KBM-7 (cell line): ENCODE data around the gene TPD52L1.

Experiments used
- DNase-seq: peaks from one replicate; pipeline ENCODE4 v3.0.0-alpha.2; 2015
- in situ Hi-C: fragments of 300-500 bp; cut with MboI; formaldehyde crosslinking; loops from 2 replicates; pipeline ENCODE4 v1.14.3; 2020; ENCODE audit warnings: low sequenced_read_pairs, low pct_unique_long_range_greater_than_20kb, mixed read lengths

Gene TPD52L1

DNA sequence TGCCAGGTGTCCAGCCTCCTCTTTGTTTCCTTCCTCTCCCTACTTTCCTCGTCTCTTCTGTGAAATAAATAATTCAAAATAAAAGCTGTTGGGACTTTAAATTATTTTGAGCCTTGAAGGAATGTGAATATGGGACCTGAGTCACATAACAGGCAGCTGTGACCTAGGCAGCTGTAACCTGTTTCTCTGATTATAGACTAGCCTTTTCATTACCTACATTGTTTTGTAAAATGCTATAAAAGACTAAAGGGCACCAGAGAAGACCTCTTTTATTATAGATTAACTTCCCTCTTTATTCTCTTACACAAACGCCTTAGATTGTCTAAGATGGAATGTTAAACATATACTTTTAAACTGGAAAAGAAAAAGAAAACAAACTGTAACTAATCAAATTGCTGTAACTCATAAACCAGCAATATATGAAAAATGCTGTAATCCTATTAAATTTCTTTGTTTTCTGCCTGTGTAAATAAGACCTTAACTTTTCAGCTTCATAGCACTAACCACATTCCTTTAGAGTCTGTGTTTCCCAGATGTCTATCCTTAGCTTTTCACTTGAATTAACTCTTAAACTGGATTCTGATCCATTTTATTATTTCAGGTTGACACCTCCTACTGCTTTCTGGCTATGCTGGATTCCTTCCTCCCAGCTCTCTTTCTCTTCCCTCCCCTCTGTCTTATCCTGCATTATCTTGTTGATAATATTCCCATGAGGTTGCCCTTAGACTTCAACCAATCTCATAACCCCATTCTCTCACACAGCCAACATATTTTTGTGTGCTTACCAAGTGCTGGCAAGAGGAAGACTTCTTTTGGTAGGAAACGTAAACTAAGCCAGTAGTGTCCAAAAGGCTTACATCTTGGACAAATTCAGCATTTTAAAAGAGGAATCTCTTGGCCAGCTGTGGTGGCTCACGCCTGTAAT is 69.2 kb downstream of the TPD52L1 start:
- DNase-seq: no peak
- in situ Hi-C loops: no loop called here

- DNase-seq: no peak
- in situ Hi-C loops: no loop called here
Measured at GRCh38 chr6:125224231-125224861, 70.8 kb downstream of the TPD52L1 start.

DNA sequence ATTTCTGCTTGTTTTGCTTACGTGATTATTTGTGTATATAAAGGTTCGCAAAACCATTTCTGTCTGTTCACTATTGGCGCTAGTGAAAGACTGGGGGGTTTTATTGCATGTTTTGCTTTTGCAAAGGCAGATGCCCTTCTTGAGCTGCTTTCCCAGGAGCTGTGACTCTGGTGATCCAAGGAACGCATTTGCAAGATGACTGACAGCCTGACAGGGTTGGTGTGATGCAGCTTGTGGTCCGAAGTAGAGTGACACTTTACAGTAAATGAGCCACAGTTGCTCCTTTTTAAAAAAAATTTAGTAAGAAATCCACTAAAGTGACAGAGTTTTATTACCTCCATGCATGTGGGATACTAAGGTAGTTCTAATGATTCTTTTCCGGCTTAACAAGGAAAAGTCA is 73.7 kb downstream of the TPD52L1 start:
- DNase-seq: no peak
- in situ Hi-C loops: no loop called here

- DNase-seq: no peak
- in situ Hi-C loops: no loop called here
Measured at GRCh38 chr6:125228981-125229479, 75.5 kb downstream of the TPD52L1 start.

- no peak for DNase-seq
- in situ Hi-C loops: no loop called here
Measured at GRCh38 chr6:125230674-125231073, 77.1 kb downstream of the TPD52L1 start.

- in situ Hi-C loops: no loop called here
Measured at GRCh38 chr6:125231133-125231532, 77.6 kb downstream of the TPD52L1 start.

DNA sequence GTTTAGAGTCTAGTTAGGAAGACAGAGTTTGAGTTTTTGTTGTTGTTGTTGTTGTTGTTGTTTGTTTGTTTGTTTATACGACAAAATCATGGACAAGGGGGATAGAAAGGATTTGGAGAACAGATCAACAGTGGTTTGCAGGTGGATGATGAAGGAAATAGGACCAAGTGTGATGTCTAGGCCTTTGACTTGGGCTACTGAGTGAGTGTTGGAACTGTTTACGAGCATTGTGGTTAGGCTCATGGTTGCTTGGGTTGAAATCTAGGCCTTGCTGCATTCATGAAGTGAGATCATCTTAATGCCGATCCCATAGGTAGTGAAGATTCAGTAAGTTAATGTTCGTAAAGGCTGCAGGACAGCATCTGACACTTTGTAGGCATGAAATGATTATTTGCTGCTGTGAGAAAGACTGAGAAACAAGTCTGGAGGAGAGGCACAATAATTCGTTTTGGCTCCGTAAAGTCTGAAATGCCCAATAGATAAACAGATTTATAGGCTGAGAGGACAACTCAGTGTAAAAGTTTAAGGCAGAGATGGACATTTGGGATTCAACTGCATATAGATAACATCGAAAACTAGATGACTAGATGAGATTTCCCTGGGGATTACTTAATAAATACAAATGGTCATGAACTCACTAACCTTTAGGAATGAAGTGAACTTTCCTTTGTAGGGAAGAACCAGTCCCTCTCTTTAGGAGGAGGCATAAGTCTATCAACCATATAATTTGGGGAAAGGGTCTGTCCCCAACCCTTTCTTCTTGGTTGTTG is 78.2 kb downstream of the TPD52L1 start:
- in situ Hi-C loops: no loop called here
- no peak for DNase-seq

More at GRCh38 chr6:125231133-125231532, 77.6 kb downstream of the TPD52L1 start:
- DNase-seq: no peak

GRCh38 chr6:125232466-125232865 is 78.9 kb downstream of the TPD52L1 start:
- DNase-seq: no peak
- in situ Hi-C loops: no loop called here

DNA sequence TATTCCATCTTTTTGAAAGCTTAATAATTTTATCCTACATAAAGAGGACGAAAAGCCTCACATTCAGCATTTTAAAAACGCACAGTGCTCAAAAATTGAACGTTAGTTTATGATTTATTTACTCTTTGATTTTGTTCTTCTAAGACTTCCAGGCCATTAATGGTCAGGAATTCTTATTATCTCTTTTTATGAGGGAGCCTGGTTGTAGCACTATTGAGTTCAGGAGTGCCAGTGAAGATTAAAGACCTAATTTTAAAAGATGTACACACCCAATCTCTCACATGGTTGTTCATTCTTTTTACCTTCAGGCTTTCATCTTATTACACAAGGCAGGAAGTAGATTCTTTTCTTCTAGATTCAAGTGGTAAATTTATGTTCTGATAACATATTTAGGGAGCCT is 79.6 kb downstream of the TPD52L1 start:
- in situ Hi-C loops: no loop called here
- DNase-seq: no peak

- in situ Hi-C loops: no loop called here
- no peak for DNase-seq
Measured at GRCh38 chr6:125236536-125237327, 83.2 kb downstream of the TPD52L1 start.

- DNase-seq: no peak
- in situ Hi-C loops: no loop called here
Measured at GRCh38 chr6:125237764-125238163, 84.2 kb downstream of the TPD52L1 start.

DNA sequence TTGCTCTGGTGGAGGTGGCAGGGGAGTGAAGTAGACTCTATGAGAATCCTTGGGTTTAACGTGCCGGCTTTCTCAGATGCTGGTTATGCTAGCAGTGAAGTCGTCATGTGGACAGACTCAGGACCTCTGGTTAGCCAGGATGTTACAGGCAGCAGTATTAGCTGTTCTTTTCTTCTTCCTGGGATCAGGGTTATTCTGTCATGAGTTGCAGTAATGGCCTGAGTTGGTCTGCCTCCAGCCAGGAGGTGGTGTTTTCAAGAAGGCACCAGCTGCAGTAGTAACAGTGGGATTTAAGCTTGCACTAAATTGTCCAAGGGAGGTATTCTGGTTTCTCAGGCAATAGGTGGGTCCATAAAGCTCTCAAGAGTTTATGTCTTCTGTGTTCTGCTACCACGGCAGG is 91.5 kb downstream of the TPD52L1 start:
- DNase-seq: no peak
- in situ Hi-C loops: no loop called here

GRCh38 chr6:125245523-125246264 is 92.1 kb downstream of the TPD52L1 start:
- in situ Hi-C loops: no loop called here

DNA sequence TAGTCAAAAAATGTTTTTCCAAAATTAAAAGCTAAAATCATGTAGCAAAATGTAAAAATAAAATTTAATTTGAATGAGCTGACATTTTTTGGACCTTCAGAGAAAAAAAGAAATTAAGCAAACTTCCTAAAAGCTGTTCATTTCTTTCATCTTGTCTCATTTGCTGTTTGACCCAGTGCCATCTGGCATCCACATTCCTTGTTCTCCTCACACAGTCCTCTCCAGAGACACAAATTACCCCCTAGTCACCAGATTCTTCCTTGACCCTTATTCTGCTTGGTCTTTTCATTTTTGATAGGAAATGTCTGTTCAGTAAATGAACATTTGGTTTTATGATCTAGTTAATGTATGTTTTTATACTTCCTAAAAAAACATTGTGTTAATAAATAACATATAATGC is 93.0 kb downstream of the TPD52L1 start:
- in situ Hi-C loops: no loop called here
- no peak for DNase-seq

More at GRCh38 chr6:125245523-125246264, 92.1 kb downstream of the TPD52L1 start:
- DNase-seq: no peak

GRCh38 chr6:125248136-125248535 is 94.6 kb downstream of the TPD52L1 start:
- no peak for DNase-seq
- in situ Hi-C loops: no loop called here

DNA sequence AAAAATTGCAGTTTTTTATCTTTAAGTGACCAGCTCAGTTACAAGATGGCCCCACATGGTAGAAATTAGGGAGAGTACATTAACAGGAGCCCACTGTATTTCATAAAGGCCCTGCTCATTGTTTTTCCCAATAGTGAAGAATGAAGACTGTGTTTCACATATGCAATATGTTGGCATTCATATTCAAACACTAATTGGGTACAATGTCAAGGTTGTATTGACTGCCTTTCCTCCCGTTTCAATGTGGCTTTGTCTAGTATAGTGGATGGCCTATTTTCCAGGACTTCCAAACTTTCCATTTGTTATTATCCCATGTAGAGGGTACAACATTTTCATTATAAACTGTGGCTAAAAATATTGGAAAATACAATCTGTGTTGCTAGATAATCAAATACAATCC is 96.9 kb downstream of the TPD52L1 start:
- in situ Hi-C loops: no loop called here
- DNase-seq: no peak

- in situ Hi-C loops: no loop called here
- no peak for DNase-seq
Measured at GRCh38 chr6:125251516-125252220, 98.1 kb downstream of the TPD52L1 start.

- no peak for DNase-seq
- in situ Hi-C loops: no loop called here
Measured at GRCh38 chr6:125252891-125253290, 99.3 kb downstream of the TPD52L1 start.
